Fibroblast of gingiva (primary cell): ENCODE measurements around the gene KRTAP5-7.
"Not testable (repeated sequence)": the region's sequence is repeated elsewhere in the genome, so short reads cannot be mapped to it uniquely, and the experiment has no call there.

Experiments used
- DNase-seq: peaks from one replicate; pipeline ENCODE4 v3.0.0-alpha.2; 2011; ENCODE audit warnings: low read depth

Gene KRTAP5-7

DNA sequence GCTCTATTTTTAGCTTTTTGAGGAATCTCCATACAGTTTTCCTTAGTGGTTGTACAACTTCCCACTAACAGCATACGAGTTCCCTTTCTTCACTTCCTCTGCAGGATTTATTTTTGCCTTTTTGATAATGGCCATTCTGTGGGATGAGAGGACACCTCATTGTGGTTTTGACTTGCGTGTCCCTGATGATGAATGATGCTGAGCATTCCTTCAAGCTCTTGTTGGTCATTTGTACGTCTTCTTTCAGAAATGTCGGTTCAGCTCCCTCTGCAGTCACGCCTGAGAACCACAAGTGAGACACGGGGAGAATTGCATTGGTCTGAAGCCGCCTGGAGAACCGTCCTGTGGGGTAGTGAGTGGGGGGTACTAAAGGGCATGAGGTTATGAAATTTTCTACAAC, 36.3 kb downstream of the KRTAP5-7 start:
- peak; percentile 22 for DNase-seq

DNA sequence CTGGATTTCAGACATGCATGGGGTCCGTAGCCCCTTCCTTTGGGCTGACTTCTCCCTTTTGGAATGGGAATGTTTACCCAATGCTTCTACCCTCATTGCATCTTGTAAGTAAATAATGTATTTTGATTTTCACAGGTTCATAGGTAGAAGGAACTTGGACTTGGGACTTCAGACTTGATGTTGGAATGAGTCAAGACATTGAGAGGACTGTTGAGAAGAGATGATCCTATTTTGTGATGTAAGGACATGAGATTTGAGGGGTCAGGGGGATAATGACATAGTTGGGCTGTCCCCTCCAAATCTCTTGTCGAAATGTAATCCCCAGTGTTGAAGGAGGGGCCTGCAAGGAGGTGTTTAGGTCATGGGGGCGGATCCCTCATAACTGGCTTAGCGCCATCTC, 37.4 kb downstream of the KRTAP5-7 start:
- DNase-seq: no peak

- DNase-seq: no peak
Measured at GRCh38 chr11:71565263-71565662, 38.2 kb downstream of the KRTAP5-7 start, which contains the start of gene KRTAP5-10. Gene KRTAP5-10, plus strand, starts transcription at chr11:71565563. Its CDS starts 25 bp downstream, at chr11:71565588.

DNA sequence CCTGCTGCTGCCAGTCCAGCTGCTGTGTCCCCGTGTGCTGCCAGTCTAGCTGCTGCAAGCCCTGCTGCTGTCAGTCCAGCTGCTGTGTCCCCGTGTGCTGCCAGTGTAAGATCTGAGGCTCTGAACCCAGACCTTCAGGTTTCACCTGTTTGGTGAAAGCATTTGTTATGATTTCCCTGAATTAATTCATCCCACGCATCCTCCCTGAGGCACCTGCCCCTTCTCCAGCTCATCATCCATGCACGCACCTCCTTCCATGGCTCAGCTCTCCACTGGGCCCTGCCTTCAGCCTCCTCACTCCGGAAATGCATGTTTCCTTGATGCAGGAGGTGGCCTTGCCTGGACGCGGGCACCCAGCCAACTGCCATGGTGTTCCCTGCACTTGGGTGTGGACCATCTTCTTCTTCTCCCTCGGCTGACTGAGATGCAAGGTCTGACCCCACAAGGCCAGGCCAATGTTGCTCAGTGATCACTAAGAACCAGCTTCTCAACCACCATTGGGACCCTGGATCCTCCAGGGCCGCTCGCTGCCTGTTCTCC, 39.1 kb downstream of the KRTAP5-7 start:
- DNase-seq: no peak

DNA sequence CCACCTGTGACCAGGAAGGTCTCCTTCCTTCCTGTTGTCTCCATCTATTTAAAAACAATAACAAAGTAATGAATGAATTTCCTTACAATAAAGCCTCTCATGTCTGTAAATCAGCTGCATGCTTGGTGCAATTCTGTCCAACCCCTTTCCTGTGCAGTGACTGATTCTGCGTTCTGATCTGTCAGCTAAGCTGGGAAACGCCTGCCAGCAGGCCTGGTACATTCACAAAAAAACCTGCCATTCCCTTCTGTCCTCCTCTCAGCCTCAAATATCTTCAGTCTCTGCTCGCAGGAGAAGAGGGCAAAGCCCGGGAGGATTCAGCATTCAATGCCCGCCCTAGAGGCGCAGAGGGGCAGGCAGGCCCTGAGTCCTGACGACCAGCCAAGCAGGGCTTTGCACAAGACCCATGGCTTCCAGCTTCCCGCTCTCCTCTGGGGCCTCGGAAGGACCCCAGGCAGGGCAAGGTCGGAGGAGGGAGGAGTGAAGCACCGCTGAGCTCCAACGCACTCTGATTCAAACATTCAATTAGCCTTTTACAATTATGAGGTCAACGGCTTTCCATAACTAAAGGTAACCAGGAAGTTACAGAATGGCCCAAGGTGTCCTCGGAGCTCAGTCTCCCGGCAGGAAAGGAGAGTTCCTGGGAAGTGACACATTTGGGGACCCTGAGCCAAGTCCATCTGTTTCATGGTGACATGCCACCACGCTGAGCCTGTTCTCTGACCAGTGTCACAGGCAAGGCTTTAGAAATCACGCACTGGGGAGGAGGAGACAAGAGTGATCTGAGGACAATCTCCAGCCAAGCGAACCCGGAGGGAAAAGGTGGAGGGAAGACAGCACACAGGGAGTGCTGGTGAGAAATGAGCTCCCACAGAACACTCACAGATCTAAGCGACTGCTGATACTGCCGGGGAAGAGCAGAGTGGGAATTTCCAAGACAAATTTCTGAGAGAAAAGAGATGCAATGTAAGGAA, 39.8 kb downstream of the KRTAP5-7 start:
- not testable (repeated sequence) for DNase-seq

GRCh38 chr11:71567633-71568032, 40.6 kb downstream of the KRTAP5-7 start:
- not testable (repeated sequence) for DNase-seq

GRCh38 chr11:71568704-71569349, 41.8 kb downstream of the KRTAP5-7 start:
- DNase-seq: no peak

DNA sequence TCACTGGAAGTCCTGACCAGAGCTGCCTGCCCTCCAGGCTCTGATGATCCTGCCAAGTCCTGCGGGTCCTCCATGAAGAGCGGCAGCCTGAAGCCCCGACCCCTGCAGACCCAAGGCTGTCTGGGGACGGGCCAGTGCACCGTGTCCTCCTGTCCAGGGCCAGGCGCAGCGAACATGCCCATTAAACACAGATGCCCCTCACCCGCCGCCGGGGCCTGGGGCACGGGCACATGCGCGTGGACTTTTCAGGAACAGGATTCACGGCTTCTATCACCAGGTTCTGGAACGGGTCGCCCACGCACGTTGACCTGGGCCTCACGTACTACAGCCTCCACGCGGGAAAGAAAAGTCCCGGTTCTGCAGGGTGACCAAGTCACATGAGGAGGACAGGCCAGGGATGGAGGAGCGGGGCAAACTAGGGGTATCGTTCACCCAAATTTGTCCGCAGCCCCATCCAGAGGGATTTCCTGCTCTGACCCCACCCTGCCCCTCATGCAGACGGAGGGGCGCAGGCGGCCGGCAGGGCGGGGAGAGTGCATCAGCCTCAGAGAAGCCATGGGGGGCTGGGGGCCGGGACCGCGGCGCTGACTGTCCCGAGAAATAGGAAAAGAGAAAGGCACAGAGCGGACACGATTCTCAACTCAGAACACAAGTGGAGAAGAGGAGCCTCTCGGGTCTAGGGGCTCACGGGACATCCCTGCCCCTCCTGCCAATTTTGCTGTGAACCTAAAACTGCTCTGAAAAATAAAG, 44.2 kb downstream of the KRTAP5-7 start:
- DNase-seq: not testable (repeated sequence)

- DNase-seq: no peak
Measured at GRCh38 chr11:71572811-71573210, 45.7 kb downstream of the KRTAP5-7 start.

DNA sequence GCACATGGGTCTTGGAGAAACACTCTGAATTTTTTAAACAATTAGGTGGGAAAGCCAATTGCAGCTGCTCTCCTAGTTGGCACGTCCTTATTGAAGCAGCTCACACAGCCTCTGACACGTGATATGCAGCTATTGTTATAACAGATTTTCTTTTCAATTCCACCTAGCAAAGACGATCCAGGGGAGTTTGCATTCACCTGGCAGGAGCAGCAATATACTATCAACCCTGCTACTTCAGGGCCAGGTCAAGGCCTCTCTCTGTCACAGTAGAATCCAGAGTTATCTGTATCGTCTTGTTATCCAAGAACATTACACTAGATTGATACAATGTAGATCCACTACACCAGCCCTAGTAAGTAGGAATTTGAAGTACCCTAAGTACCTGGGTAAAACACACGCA, 47.4 kb downstream of the KRTAP5-7 start:
- DNase-seq: no peak

DNA sequence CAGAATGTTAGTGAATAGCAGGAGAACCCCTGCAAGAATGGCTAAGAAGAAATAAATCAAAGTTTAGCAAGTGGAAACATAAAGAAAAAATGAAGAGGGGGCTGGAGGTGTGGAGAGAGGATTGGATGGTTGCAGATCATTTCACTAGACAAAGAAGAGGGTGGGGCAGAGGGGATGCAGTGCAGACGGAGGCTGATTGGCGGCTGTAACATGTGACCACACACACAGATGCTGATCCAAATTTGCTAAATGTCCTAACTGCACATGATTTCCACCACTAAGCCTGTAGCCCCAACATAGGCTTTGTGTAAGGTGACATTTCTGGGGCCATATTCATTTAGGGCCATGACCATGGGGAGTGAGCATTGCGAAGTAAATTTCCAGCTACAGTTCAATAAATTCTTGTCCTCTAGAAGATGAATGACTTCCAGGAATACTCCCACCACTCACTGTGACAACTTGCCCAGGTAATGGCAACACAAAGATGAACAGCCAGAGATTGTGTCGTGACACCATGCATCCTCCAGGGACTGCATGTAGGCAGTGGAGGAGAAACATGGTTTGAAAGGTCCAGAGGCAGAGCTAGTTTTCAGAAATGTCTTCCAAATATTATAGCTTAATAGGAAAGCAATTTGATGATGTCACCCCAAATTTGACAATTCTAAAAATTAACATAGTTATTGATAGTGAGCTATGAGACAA, 48.8 kb downstream of the KRTAP5-7 start:
- no peak for DNase-seq

- not testable (repeated sequence) for DNase-seq
Measured at GRCh38 chr11:71576688-71577465, 49.8 kb downstream of the KRTAP5-7 start.

- no peak for DNase-seq
Measured at GRCh38 chr11:71577469-71578004, 50.5 kb downstream of the KRTAP5-7 start.
